ENCODE data around the gene TBC1D13. TPM values are rescaled to one million over a fixed set of nuclear protein-coding genes. Genes with fewer than 3 reads are reported as not detected.

The TBC1D13 gene
- total and polyA plus RNA-seq, 2 of the 13 experiments (the other 11 are each of a cell fraction or from before 2014, with no cell fraction given), result 17.9 to 19.7 TPM

GRCh38 chr9:128838338-128838737 is 51.3 kb downstream of the TBC1D13 start (continued):
- TF ChIP-seq, protein P1, sequence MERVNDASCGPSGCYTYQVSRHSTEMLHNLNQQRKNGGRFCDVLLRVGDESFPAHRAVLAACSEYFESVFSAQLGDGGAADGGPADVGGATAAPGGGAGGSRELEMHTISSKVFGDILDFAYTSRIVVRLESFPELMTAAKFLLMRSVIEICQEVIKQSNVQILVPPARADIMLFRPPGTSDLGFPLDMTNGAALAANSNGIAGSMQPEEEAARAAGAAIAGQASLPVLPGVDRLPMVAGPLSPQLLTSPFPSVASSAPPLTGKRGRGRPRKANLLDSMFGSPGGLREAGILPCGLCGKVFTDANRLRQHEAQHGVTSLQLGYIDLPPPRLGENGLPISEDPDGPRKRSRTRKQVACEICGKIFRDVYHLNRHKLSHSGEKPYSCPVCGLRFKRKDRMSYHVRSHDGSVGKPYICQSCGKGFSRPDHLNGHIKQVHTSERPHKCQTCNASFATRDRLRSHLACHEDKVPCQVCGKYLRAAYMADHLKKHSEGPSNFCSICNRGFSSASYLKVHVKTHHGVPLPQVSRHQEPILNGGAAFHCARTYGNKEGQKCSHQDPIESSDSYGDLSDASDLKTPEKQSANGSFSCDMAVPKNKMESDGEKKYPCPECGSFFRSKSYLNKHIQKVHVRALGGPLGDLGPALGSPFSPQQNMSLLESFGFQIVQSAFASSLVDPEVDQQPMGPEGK (CRISPR knock-in tag; IDR thresholded peaks at IDR 0.05), result peak; percentile 91
- no peak for TF ChIP-seq ZNF282 (IDR thresholded peaks at IDR 0.05; ENCODE audit: partially characterized antibody)
- peak; percentile 97 for TF ChIP-seq SOX5 (CRISPR knock-in tag; IDR thresholded peaks at IDR 0.05; ENCODE audit: borderline replicate concordance)
- 0 out of 2 replicates have a peak, but pooled peaks have one; percentile 30 for TF ChIP-seq ELF3 (CRISPR knock-in tag; IDR thresholded peaks at IDR 0.05)
- peak; percentile 80; the same call in 1 of the 2 replicates for TF ChIP-seq SP5 (CRISPR knock-in tag; IDR thresholded peaks at IDR 0.05; ENCODE audit: borderline replicate concordance, low read depth)
- peak; percentile 86 for TF ChIP-seq SIX1 (CRISPR knock-in tag; IDR thresholded peaks at IDR 0.05; ENCODE audit: borderline replicate concordance)
- peak; percentile 62 for TF ChIP-seq MTA1 (CRISPR knock-in tag; IDR thresholded peaks at IDR 0.05; ENCODE audit: borderline replicate concordance)
- no peak for TF ChIP-seq ZSCAN9 (CRISPR knock-in tag; IDR thresholded peaks at IDR 0.05; ENCODE audit: borderline replicate concordance)
- peak; percentile 75; the same call in 1 of the 2 replicates for TF ChIP-seq RFXAP (CRISPR knock-in tag; IDR thresholded peaks at IDR 0.05; ENCODE audit: borderline replicate concordance)
- no peak for TF ChIP-seq ZNF329 (CRISPR knock-in tag; IDR thresholded peaks at IDR 0.05; ENCODE audit: low read depth)
- TF ChIP-seq ZNF564 (CRISPR knock-in tag; IDR thresholded peaks at IDR 0.05), result 0 out of 2 replicates have a peak, but pooled peaks have one; percentile 36
- TF ChIP-seq MIXL1 (CRISPR knock-in tag; IDR thresholded peaks at IDR 0.05), result peak; percentile 64
- TF ChIP-seq, protein P2, sequence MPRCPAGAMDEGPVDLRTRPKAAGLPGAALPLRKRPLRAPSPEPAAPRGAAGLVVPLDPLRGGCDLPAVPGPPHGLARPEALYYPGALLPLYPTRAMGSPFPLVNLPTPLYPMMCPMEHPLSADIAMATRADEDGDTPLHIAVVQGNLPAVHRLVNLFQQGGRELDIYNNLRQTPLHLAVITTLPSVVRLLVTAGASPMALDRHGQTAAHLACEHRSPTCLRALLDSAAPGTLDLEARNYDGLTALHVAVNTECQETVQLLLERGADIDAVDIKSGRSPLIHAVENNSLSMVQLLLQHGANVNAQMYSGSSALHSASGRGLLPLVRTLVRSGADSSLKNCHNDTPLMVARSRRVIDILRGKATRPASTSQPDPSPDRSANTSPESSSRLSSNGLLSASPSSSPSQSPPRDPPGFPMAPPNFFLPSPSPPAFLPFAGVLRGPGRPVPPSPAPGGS (CRISPR knock-in tag; IDR thresholded peaks at IDR 0.05), result 0 out of 2 replicates have a peak, but pooled peaks have one; percentile 26
- no peak for TF ChIP-seq MBNL3 (CRISPR knock-in tag; conservative IDR thresholded peaks at IDR 0.05)
- no peak for TF ChIP-seq ZNF230 (CRISPR knock-in tag; IDR thresholded peaks at IDR 0.05)
- no peak for TF ChIP-seq PCBP1 (IDR thresholded peaks at IDR 0.05; ENCODE audit: borderline replicate concordance, low read depth, low read length)
- 0 out of 2 replicates have a peak, but pooled peaks have one; percentile 30 for TF ChIP-seq FOXK2 (IDR thresholded peaks at IDR 0.05)
- TF ChIP-seq ARID2 (CRISPR knock-in tag; IDR thresholded peaks at IDR 0.05; ENCODE audit: borderline replicate concordance), result no peak
- TF ChIP-seq SMYD3 (CRISPR knock-in tag; IDR thresholded peaks at IDR 0.05), result peak; percentile 70; the same call in 1 of the 2 replicates
- peak; percentile 52; the same call in 1 of the 2 replicates for TF ChIP-seq ERF (CRISPR knock-in tag; IDR thresholded peaks at IDR 0.05)
- TF ChIP-seq KDM5A (IDR thresholded peaks at IDR 0.05; ENCODE audit: borderline replicate concordance, low read length), result no peak
- TF ChIP-seq TAF1 (CRISPR knock-in tag; IDR thresholded peaks at IDR 0.05), result no peak
- TF ChIP-seq IRF2 (CRISPR knock-in tag; IDR thresholded peaks at IDR 0.05), result peak; percentile 49; the same call in 1 of the 2 replicates
- peak; percentile 89 for TF ChIP-seq SOX13 (IDR thresholded peaks at IDR 0.05)
- TF ChIP-seq SOX13 (CRISPR knock-in tag; conservative IDR thresholded peaks at IDR 0.05 in 1 of 2, IDR thresholded peaks at IDR 0.05 in 1 of 2), result peak in 1 of 2 experiments; percentile 96; a peak in 2 of 4 replicates
- TF ChIP-seq PHF5A (CRISPR knock-in tag; IDR thresholded peaks at IDR 0.05; ENCODE audit: low read depth, unreplicated experiment), result peak; percentile 32
- TF ChIP-seq, protein P3, sequence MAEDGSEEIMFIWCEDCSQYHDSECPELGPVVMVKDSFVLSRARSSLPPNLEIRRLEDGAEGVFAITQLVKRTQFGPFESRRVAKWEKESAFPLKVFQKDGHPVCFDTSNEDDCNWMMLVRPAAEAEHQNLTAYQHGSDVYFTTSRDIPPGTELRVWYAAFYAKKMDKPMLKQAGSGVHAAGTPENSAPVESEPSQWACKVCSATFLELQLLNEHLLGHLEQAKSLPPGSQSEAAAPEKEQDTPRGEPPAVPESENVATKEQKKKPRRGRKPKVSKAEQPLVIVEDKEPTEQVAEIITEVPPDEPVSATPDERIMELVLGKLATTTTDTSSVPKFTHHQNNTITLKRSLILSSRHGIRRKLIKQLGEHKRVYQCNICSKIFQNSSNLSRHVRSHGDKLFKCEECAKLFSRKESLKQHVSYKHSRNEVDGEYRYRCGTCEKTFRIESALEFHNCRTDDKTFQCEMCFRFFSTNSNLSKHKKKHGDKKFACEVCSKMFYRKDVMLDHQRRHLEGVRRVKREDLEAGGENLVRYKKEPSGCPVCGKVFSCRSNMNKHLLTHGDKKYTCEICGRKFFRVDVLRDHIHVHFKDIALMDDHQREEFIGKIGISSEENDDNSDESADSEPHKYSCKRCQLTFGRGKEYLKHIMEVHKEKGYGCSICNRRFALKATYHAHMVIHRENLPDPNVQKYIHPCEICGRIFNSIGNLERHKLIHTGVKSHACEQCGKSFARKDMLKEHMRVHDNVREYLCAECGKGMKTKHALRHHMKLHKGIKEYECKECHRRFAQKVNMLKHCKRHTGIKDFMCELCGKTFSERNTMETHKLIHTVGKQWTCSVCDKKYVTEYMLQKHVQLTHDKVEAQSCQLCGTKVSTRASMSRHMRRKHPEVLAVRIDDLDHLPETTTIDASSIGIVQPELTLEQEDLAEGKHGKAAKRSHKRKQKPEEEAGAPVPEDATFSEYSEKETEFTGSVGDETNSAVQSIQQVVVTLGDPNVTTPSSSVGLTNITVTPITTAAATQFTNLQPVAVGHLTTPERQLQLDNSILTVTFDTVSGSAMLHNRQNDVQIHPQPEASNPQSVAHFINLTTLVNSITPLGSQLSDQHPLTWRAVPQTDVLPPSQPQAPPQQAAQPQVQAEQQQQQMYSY (CRISPR knock-in tag; IDR thresholded peaks at IDR 0.05), result no peak
